CD4-positive, alpha-beta T cell treated with Interleukin-12 subunit alpha and Interleukin-12 subunit beta, for 1 hour (primary cell): Measurements from ENCODE around the gene LIPT1.
"Not testable (repeated sequence)": the region's sequence is repeated elsewhere in the genome, so short reads cannot be mapped to it uniquely, and the experiment has no call there.

Source experiments
- DNase-seq: peaks from one replicate; pipeline ENCODE4 v3.0.0-alpha.2; 2020

Gene LIPT1

DNA sequence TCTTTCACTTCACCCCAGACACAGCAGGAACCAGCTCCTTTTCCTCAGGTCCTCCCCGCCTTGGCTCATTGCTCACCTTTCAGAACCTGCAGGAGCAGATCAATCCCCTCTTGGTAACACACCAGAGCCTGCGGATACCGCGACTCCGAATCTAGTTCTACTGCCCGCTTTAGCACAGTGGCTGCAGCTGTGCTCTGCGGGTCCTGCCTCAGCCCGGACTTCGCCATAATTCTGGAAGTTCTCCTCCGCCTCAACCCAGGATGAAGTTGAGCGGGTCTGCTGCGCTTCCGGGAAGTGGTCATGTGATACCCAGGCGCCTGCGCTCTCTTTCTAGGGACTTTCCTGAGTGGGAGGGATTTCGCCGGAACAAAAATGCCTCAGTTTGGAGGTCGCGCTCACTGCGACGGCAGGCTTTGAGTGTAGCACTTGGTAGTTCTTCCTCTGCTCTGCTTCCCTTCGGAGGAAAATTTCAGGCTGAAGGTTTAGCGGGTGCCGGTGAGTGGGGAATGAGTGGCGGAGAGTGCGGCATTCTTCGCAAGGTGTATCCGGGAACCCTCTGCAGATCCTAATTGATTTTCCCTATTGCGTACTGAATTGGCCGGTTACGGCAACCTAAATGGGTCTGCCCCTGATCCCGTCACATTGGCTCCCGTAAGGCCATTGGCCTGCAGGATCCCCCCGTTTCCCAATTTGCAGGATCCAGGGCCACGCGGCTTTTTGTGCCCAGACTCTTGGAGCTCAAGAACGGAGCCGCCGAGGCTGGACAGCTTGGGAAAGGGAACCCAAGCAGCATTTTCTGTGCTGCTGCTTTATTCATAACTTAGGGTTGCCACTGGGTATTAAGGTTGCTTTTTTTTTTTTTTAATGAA lies 26.2 kb downstream of the LIPT1 start, which contains the start of the genes MITD1 and MRPL30:
Gene MITD1 (minus strand): TSS at position 304 of the 869 bp plus-strand sequence. CDS start 77 bp downstream, at position 227.
Gene MRPL30 (plus strand): TSS at position 430 of the 869 bp plus-strand sequence. CDS start 5,020 bp downstream, outside the sequence.
- DNase-seq, result peak; percentile 93

DNA sequence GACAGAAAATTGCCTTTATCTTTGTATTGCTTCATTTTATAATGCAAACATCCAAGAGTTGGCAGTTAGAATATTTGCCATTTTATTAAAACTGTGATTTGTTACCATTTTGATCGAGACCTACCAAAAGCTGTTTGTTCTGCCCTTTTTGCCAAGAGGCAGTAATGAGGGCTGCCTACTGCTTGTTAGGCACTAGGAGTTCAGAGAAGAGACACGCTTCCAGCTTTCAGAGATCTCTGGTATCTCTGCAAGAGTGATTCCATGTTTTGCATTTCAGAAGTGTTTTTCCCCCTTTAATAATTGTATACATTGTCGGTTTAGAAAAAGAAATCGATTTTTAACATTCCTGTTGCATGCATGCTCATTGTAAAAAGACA lies 26.8 kb downstream of the LIPT1 start:
- DNase-seq, result no peak

DNA sequence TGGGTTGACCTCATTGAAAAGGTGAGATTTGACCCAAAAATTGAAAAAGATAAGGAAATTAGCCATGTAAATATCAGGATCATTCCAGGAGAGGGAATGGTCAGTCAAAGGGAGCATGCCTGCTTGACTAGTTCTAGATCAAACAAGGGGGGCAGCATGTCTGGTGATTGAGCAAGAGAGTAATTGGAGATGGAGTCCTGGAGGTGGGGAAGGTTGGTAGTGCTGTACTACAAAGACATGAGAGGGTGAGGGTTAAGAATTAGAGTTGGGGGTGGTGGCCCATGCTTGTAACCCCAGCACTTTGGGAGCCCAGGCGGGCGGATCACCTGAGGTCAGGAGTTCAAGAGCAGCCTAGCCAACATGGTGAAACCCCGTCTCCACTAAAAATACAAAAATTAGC lies 28.3 kb downstream of the LIPT1 start:
- DNase-seq, result no peak

DNA sequence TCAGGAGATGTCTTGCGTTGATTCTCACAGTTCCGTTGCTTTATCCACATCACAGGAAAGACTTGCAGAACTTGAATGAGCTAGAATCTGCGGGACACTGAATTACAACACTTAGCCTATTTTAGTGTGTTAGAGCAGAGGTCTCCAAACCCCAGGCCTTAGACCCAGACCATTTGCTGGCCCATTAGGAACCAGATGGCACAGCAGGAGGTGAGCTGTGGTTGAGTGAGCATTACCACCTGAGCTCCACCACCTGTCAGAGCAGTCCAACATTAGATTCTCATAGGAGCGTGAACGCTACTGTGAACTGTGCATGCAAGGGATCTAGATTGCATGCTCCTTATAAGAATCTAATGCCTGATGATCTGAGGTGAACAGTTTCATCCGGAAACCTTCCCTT lies 30.0 kb downstream of the LIPT1 start:
- DNase-seq, result no peak

DNA sequence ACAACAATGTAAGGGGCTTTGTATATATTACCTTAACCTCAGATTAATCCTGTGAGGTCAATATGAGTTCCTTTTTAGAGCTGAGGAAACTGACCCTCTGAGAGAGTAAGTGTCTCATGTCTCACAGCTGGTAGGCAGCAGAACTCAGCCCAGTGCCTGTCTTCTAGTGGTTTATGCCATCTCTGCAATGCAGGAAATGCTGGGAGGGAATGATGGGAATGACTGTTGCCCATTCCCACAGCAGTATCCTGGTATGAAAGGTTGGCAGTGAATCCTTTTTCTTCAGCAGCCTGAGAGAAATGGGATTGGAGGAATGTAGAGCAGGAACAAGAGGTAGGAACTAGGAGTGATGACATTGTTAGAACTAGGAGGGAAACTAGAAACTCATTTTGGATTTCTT lies 32.2 kb downstream of the LIPT1 start:
- DNase-seq, result no peak

DNA sequence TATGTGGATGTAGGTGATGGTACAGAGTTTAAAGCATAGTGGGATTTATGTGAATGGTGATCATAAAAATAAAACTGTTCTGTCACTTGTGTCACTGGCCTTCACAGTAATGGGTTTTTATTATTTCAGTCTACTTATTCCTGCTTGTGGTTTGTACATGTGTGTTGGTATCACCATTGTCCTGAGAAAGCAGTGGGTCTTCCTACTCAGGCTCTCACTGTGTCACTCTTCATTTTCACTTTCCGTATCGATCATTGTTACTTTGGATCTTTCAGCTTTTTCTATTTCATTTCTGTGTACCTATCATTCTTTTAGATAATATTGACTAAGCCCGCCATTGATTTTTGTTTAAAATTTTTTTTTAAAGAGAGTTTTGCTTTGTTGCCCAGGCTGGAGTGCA lies 33.6 kb downstream of the LIPT1 start:
- no peak for DNase-seq

DNA sequence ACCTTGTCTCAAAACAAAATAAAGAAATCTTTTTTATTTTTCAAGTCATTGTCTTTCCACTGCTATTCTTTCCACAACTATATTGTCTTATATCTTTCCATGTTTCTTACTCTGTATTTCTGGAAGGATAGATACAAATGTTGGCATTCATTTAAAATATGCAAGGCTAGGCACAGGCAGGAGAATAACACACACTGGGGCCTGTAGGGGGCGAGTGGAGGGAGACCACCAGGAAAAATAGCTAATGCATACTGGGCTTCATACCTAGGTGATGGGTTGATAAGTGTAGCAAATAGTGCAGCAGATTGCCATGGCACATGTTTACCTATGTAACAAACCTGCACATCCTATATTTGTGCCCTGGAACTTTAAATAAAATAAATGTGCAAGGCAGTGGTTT lies 35.8 kb downstream of the LIPT1 start:
- no peak for DNase-seq

DNA sequence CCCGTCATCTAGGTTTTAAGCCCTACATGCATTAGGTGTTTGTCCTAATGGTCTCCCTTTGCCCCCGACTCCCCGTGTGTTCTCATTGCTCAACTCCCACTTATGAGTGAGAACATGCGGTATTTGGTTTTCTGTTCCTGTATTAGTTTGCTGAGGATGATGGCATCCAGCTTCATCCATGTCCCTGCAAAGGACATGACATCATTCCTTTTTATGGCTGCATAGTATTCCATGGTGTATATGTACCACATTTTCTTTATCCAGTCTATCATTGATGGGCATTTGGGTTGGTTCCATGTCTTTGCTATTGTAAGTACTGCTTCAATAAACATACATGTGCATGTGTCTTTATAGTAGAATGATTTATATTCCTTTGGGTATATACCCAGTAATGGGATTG lies 37.6 kb downstream of the LIPT1 start:
- not testable (repeated sequence) for DNase-seq

DNA sequence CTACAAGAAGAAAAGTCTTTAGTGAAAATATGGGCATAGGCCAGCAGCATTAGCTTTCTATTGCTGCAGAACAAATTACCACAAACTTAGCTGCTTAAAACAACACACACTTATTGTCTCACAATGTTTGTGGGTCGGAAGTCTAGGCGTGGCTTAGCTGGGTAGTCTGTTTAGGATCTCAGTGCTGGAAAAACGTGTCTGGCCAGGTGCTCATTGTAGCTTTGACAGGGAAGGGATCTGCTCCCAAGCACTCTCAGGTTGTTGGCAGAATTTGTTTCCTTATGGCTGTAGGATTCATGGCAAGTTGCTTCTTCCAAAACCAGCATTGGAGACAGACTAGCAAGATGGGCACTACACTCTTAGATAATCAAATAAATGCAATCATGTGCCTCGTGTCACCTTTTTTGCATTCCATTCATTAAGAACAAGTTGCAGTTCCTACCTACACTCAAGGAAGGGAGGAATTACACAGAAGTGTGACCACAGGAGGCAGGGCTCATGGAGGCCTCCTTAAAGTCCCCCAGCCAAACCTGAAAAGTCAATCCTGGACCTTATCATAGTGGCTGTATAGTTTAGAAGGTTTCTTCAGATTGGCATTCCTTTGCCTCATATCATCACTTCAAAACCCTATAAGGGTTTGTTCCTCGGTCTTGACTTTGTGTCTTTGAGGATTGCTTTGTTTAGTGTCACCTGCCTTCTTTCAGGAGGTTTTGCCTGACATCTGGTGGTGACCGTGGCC lies 43.5 kb downstream of the LIPT1 start:
- DNase-seq, result no peak

DNA sequence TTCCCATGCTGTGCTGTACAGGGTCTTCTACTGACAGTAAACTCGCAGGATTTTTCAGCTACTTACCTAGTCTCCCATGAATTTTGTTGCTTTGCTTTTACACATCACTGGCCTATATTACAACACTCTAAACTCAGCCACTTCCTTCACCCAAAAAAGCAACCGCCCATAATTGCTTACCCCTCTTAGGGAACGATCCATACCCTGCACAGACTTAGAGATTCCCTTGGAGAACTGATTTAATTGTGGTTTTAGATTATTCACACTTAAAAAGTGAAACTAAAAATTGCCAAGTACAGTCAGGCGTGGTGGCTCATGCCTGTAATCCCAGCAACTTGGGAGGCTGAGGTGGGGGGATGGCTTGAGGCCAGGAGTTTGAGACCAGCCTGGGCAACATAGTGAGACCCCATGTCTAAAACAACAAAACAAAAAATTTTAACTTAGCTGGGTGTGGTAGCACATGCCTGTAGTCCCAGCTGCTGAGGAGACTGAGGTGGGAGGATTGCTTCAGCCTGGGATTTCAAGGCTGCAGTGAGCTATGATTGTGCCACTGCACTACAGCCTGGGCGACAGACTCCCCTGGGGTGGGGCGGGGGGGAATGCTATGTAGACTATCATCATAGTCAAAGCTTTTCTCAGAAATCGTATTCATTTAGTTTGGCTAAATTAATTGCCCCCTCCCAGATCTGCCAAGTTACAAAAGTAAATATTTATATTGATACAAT lies 45.5 kb downstream of the LIPT1 start:
- DNase-seq, result no peak

DNA sequence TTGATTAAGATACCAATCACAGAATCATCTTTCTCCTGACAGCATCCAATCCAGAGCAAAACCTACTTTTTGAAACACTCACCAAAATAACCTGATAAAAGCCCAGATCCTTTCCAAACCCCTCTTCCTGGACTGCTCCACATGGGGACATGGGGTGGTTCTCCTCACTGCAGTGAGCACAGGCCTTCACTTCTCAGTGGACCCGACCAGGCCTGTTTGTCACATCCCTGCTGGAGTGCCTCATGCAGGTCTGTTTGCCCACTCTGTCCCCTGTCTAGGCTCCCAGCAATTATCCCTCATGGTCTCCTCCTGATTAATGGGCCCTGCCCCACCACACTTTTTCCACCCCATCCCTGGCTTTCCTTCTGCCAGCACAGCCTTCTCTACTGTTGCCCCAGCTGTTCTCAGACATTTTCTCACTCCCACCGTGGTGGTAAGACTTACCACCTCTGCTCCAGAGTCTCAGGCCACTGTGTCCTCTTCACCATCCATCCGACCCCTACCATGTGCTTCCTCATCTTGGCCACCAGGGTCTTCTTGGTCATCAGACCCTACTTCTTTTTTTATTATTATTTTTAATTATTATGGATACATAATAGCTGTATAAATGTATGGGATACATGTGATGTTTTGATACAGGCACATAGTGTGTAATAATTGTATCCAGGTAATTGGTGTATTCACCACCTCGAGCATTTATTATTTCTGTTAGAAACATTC lies 47.4 kb downstream of the LIPT1 start:
- DNase-seq, result no peak

DNA sequence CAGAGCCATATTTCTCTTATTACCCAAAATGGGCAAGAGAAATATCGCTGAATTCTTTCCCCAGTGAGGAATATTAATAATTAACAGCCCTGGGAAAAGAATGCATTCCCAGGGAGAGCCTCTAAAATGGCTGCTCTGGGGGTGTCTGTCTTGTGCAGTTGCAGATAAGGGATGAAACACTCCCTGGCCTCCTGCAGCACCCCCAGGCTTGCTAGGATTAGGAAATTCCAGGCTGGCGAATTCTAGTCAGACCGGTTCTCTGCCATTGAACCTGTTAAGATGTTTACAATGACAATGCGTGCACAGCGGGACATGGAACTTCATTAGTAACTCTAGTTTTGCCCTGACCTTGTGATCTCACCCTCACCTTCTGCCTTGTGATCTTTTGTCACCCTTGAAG lies 50.7 kb downstream of the LIPT1 start:
- no peak for DNase-seq
